Activated CD4-positive, alpha-beta T cell treated with anti-CD3 and anti-CD28 coated beads, Interleukin-2, amount 50 U/mL, for 16 hours (primary cell): ENCODE data around the gene SLCO2A1.

Experiments used
- DNase-seq: peaks from one replicate; pipeline ENCODE4 v3.0.0-alpha.2; 2020

Gene SLCO2A1

GRCh38 chr3:134033315-134033996 is 3.7 kb upstream of the SLCO2A1 start:
- DNase-seq, result no peak

GRCh38 chr3:134031348-134031915 is 1.7 kb upstream of the SLCO2A1 start:
- DNase-seq, result no peak

- DNase-seq, result no peak
Observed at GRCh38 chr3:134030379-134031347, 938 bp upstream of the SLCO2A1 start.

- DNase-seq, result no peak
Observed at GRCh38 chr3:134029256-134029733, 430 bp downstream of the SLCO2A1 start.

GRCh38 chr3:134028486-134029255 is 1.1 kb downstream of the SLCO2A1 start:
- no peak for DNase-seq

- no peak for DNase-seq
Observed at GRCh38 chr3:134027631-134028030, 2.1 kb downstream of the SLCO2A1 start.

GRCh38 chr3:134020135-134020680 is 9.5 kb downstream of the SLCO2A1 start:
- DNase-seq, result no peak

- no peak for DNase-seq
Observed at GRCh38 chr3:134018850-134019249, 10.9 kb downstream of the SLCO2A1 start.

GRCh38 chr3:134018406-134018805 is 11.3 kb downstream of the SLCO2A1 start:
- DNase-seq, result no peak

GRCh38 chr3:134017490-134017889 is 12.2 kb downstream of the SLCO2A1 start:
- no peak for DNase-seq

- no peak for DNase-seq
Observed at GRCh38 chr3:134014270-134014669, 15.5 kb downstream of the SLCO2A1 start.

GRCh38 chr3:134013280-134013679 is 16.4 kb downstream of the SLCO2A1 start:
- no peak for DNase-seq

GRCh38 chr3:134009345-134010000 is 20.3 kb downstream of the SLCO2A1 start:
- DNase-seq, result no peak

- no peak for DNase-seq
Observed at GRCh38 chr3:134008630-134009156, 21.0 kb downstream of the SLCO2A1 start.

GRCh38 chr3:134007819-134008218 is 21.9 kb downstream of the SLCO2A1 start:
- DNase-seq, result no peak

- DNase-seq, result no peak
Observed at GRCh38 chr3:134004841-134005240, 24.9 kb downstream of the SLCO2A1 start.

- DNase-seq, result no peak
Observed at GRCh38 chr3:134003066-134003465, 26.7 kb downstream of the SLCO2A1 start.

- no peak for DNase-seq
Observed at GRCh38 chr3:134002306-134002705, 27.4 kb downstream of the SLCO2A1 start.

- no peak for DNase-seq
Observed at GRCh38 chr3:134001251-134001650, 28.5 kb downstream of the SLCO2A1 start.

- no peak for DNase-seq
Observed at GRCh38 chr3:133999891-134000685, 29.6 kb downstream of the SLCO2A1 start.
